Measurements from ENCODE around the gene PDILT.

Gene PDILT

GRCh38 chr16:20401475-20402016, 3.0 kb downstream of the PDILT start:
- DNase-seq: no peak

- no peak for DNase-seq
Measured at GRCh38 chr16:20401066-20401465, 3.5 kb downstream of the PDILT start.

GRCh38 chr16:20399185-20399584, 5.4 kb downstream of the PDILT start:
- no peak for DNase-seq

GRCh38 chr16:20398603-20399002, 5.9 kb downstream of the PDILT start:
- no peak for DNase-seq

- no peak for DNase-seq
Measured at GRCh38 chr16:20397468-20398074, 7.0 kb downstream of the PDILT start.

GRCh38 chr16:20396846-20397467, 7.6 kb downstream of the PDILT start:
- no peak for DNase-seq

GRCh38 chr16:20395946-20396345, 8.6 kb downstream of the PDILT start:
- DNase-seq: no peak

GRCh38 chr16:20393801-20394577, 10.5 kb downstream of the PDILT start:
- no peak for DNase-seq

GRCh38 chr16:20391045-20391444, 13.5 kb downstream of the PDILT start:
- no peak for DNase-seq

- no peak for DNase-seq
Measured at GRCh38 chr16:20388854-20389253, 15.7 kb downstream of the PDILT start.

- DNase-seq: no peak
Measured at GRCh38 chr16:20387978-20388377, 16.6 kb downstream of the PDILT start.

- DNase-seq: no peak
Measured at GRCh38 chr16:20385844-20386832, 18.4 kb downstream of the PDILT start.

- DNase-seq: peak; percentile 32
Measured at GRCh38 chr16:20383106-20384029, 21.2 kb downstream of the PDILT start.

GRCh38 chr16:20382202-20382948, 22.2 kb downstream of the PDILT start:
- DNase-seq: no peak

GRCh38 chr16:20380782-20381181, 23.8 kb downstream of the PDILT start:
- no peak for DNase-seq

- no peak for DNase-seq
Measured at GRCh38 chr16:20377181-20377580, 27.4 kb downstream of the PDILT start.

GRCh38 chr16:20372701-20373100, 31.8 kb downstream of the PDILT start:
- no peak for DNase-seq

GRCh38 chr16:20369452-20370054, 35.0 kb downstream of the PDILT start:
- DNase-seq: no peak

GRCh38 chr16:20364051-20364450, 40.5 kb downstream of the PDILT start:
- no peak for DNase-seq

GRCh38 chr16:20363191-20363590, 41.3 kb downstream of the PDILT start:
- DNase-seq: no peak
